ENCODE results near the gene GAGE2A.

GRCh38 chrX:49644991-49645637 lies 55.8 kb downstream of the GAGE2A start:
- TF ChIP-seq POLR2A (IDR thresholded peaks at IDR 0.05) (no peak), CTCF (IDR thresholded peaks at IDR 0.05) (no peak)

Measured in body of pancreas (tissue), 4 donors.